Vagina (tissue), 2 donors: ENCODE data around the gene AGBL2. TPM values are rescaled to one million over a fixed set of nuclear protein-coding genes. Genes with fewer than 3 reads are reported as not detected.

Experiments used
- DNase-seq, 2 donors: peaks; one replicate each; pipeline ENCODE4 v3.0.0-alpha.2; 2017; ENCODE audit errors: extremely low spot score in 2 of 2
- H3K27ac ChIP-seq: fragments of 200-600 bp; sonication (generic); one replicate; pipeline ENCODE4 v1.5.1; 2019
- H3K27me3 ChIP-seq: fragments of 200-600 bp; sonication (generic); one replicate; pipeline ENCODE4 v1.5.1; 2019
- H3K36me3 ChIP-seq, 2 donors: fragments of 200-600 bp; sonication (generic); one replicate each; pipeline ENCODE4 v1.5.1; 2017 to 2019
- H3K4me1 ChIP-seq: fragments of 200-600 bp; sonication (generic); one replicate; pipeline ENCODE4 v1.5.1; 2019
- H3K4me3 ChIP-seq, 2 donors: fragments of 200-600 bp; sonication (generic); 1 replicate in 1 of 2; 2 replicates in 1 of 2; pipeline ENCODE4 v1.5.1; 2016 to 2019
- H3K9me3 ChIP-seq: fragments of 200-600 bp; sonication (generic); one replicate; pipeline ENCODE4 v1.5.1; 2019
- CTCF ChIP-seq, 3 experiments: fragments of 450-650 bp in 2 of 3; fragments of 200-600 bp in 1 of 3; sonication (generic) in 1 of 3; IDR thresholded peaks; one replicate each; pipeline ENCODE4 v1.5.1; 2017 to 2019; ENCODE audit warnings: antibody characterized with exemption in 3 of 3, mild to moderate bottlenecking in 2 of 3, moderate library complexity in 2 of 3
- POLR2A ChIP-seq, 2 donors: fragments of 450-650 bp; IDR thresholded peaks; one replicate each; pipeline ENCODE4 v1.6.1; 2017; ENCODE audit warnings: antibody characterized with exemption in 2 of 2, mild to moderate bottlenecking in 2 of 2, moderate library complexity in 2 of 2
- POLR2AphosphoS5 ChIP-seq, 2 donors: sonication (generic); formaldehyde crosslinking; IDR thresholded peaks; one replicate each; pipeline ENCODE4 v1.9.0; 2017; ENCODE audit warnings: antibody characterized with exemption in 2 of 2, mild to moderate bottlenecking in 2 of 2, low read depth in 1 of 2; ENCODE audit not compliant: insufficient read depth in 1 of 2
- intact Hi-C: fragments of 100-400 bp; cut with DNase I; formaldehyde crosslinking; loops from one replicate; pipeline ENCODE4 v1.15.1; 2023
- total RNA-seq: library from RNA; depleted of rRNA; stranded (reverse); fragments of >200 nt; gene quantifications from one replicate; pipeline ENCODE4 v1.2.3, GENCODE V29; 2016

Gene AGBL2
- total RNA-seq, 1 donor from 2014 or later: 2.2 TPM

DNA sequence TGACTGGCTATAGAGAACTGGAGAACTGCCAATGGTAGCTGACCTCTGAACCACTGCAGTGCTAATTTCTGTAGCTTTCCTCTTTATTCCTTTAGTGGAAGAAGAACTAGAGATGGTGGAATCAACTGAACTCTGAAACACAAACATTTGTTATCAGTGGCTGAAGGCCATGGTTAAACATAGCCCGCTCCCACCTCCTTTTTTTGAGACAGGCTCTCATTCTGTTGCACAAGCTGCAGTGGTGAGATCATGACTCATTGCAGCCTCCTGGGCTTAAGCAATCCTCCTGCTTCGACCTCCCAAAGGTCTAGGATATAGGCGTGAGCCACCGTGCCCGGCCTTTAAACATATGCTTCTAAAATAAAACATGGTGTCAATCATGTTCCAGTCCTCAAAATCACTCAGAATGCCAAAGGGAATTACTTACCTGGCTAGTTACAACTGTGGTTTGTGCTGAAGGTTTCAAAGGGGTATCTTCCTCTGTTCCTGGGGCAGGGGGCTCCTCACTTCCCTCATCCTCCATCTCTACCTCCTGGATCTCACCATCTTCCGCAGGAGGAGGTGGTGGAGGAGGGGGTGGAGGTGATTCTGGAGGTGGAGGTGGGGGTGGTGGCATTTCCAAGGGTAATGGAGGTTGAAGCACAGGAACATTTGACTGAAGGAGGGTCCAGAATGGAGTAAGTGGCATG lies 9.0 kb upstream of the AGBL2 start:
- Histone ChIP-seq H3K27ac (no peak overlapping the region), H3K27me3 (no peaks in the 10 kb centered on the region), H3K9me3 (no peaks in the 10 kb centered on the region), H3K4me3 (no peak overlapping the region), H3K4me1 (no peaks in the 10 kb centered on the region), H3K36me3 (peaks cover 0 to 78% of the 10 kb centered on the region in 2 donors)
- no peak for DNase-seq
- intact Hi-C loops: no loop called here
- TF ChIP-seq POLR2A (IDR thresholded peaks at IDR 0.05) (no peak), CTCF (IDR thresholded peaks at IDR 0.05) (no peak), POLR2AphosphoS5 (IDR thresholded peaks at IDR 0.05; ENCODE audit: insufficient read depth in 1 of 2, low read depth in 1 of 2) (no peak)

DNA sequence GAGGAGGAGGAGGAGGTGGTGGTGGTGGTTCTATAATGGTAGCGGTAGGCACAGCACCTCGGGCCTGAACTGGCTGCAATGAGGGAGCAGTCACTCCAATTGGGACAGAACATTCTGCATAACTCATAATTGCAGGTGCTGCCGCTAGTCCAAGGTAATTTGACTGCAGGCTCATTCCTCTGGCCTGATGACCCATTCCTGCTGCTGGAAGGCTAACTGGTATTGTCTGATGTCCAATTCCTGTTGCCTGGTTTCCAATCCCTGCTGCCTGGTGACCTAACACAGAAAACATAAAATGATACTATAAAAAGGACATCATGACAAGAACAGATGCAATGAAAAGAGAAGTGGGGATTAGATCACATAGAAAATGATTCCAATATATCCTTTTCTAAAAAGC lies 7.9 kb upstream of the AGBL2 start:
- intact Hi-C loops: no loop called here
- no peaks in the 10 kb centered on the region for H3K27me3 ChIP-seq
- no peak for DNase-seq
- no peak overlapping the region for H3K27ac ChIP-seq
- no peaks in the 10 kb centered on the region for H3K9me3 ChIP-seq
- no peak for TF ChIP-seq CTCF (IDR thresholded peaks at IDR 0.05)
- no peak for TF ChIP-seq POLR2A (IDR thresholded peaks at IDR 0.05)
- no peak for TF ChIP-seq POLR2AphosphoS5 (IDR thresholded peaks at IDR 0.05; ENCODE audit: insufficient read depth in 1 of 2, low read depth in 1 of 2)
- peaks cover 0 to 80% of the 10 kb centered on the region in 2 donors for H3K36me3 ChIP-seq
- no peaks in the 10 kb centered on the region for H3K4me1 ChIP-seq
- H3K4me3 ChIP-seq: no peak overlapping the region

DNA sequence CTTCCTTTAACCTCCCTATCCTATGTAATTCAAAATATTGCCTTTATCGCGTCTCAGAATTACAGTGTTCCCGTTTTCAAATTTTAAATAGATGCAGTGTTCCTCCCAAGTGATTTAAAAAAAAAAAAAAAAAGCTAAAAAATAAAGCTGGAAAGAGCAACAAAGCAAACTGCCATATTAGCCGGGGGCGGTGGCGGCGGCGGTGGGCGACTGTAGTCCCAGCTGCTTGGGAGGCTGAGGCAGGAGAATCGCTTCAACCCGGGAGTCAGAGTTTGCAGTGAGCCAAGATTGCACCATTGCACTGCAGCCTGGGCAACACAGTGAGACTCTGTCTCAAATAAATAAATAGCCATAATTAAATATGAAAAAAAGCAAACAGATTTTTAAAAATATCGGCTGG lies 5.5 kb upstream of the AGBL2 start:
- DNase-seq: no peak
- intact Hi-C loops: no loop called here

GRCh38 chr11:47716692-47717091 lies 1.5 kb upstream of the AGBL2 start:
- TF ChIP-seq POLR2AphosphoS5 (IDR thresholded peaks at IDR 0.05; ENCODE audit: insufficient read depth in 1 of 2, low read depth in 1 of 2): no peak
- no peak for TF ChIP-seq POLR2A (IDR thresholded peaks at IDR 0.05)
- TF ChIP-seq CTCF (IDR thresholded peaks at IDR 0.05): no peak
- Histone ChIP-seq H3K9me3 (no peaks in the 10 kb centered on the region), H3K36me3 (peaks cover 0 to 49% of the 10 kb centered on the region in 2 donors), H3K27me3 (no peaks in the 10 kb centered on the region), H3K4me1 (peaks cover 6% of the 10 kb centered on the region), H3K27ac (no peak overlapping the region), H3K4me3 (no peak overlapping the region)
- intact Hi-C loops: no loop called here
- DNase-seq: no peak

More for the DNA sequence above, 5.5 kb upstream of the AGBL2 start:
- H3K36me3 ChIP-seq: peaks cover 0 to 82% of the 10 kb centered on the region in 2 donors
- no peak overlapping the region for H3K27ac ChIP-seq
- no peaks in the 10 kb centered on the region for H3K27me3 ChIP-seq
- H3K4me3 ChIP-seq: no peak overlapping the region
- H3K4me1 ChIP-seq: no peaks in the 10 kb centered on the region
- H3K9me3 ChIP-seq: no peaks in the 10 kb centered on the region
- TF ChIP-seq POLR2AphosphoS5 (IDR thresholded peaks at IDR 0.05; ENCODE audit: insufficient read depth in 1 of 2, low read depth in 1 of 2) (no peak), CTCF (IDR thresholded peaks at IDR 0.05) (no peak), POLR2A (IDR thresholded peaks at IDR 0.05) (no peak)

DNA sequence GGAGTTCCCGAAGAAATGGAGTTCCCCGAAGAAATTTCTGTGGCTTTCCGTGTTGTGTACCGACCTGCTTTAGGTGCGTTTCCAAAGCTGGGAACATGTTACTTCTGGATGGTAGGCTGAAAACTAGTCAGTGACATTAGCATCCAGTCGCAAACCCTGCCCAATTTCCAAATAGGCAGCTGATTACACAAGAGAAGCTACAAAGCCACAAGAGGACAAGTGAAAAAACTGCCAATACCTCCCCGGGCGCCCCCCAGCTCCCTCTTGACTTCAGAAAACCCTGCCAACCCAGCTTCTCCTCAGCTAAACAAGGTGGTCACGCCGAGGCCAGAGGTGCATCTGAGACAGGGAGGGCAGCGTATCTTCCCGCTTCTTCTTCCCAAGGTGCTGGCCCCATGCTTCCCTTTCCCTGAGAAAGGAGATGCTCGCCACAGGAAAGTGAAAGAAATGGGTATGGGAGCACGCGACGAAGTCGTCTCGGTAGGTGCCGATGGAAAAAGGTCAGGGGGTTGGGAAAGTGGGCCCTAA lies 551 bp downstream of the AGBL2 start:
- Histone ChIP-seq H3K27ac (peak overlapping the region; percentile 67), H3K36me3 (peaks cover 0 to 31% of the 10 kb centered on the region in 2 donors), H3K4me1 (peaks cover 6% of the 10 kb centered on the region), H3K4me3 (peak overlapping the region; percentile 68 to 74), H3K9me3 (no peaks in the 10 kb centered on the region), H3K27me3 (no peaks in the 10 kb centered on the region)
- no peak for TF ChIP-seq POLR2A (IDR thresholded peaks at IDR 0.05)
- TF ChIP-seq CTCF (IDR thresholded peaks at IDR 0.05): no peak
- no peak for TF ChIP-seq POLR2AphosphoS5 (IDR thresholded peaks at IDR 0.05; ENCODE audit: insufficient read depth in 1 of 2, low read depth in 1 of 2)
- intact Hi-C loops: no loop called here
- no peak for DNase-seq
